ENCODE data around the gene SHC2. TPM values are rescaled to one million over a fixed set of nuclear protein-coding genes. Genes with fewer than 3 reads are reported as not detected.

The SHC2 gene
- total RNA-seq, 1 experiment from 2014 or later = 16.6 TPM

- no CpG with 5 or more reads among the region's 15 CpGs for WGBS (ENCODE audit: extremely low coverage, insufficient read length, low lambda C conversion rate)
- H3K23ac ChIP-seq (ENCODE audit: insufficient read length, low read depth, low read length) = no peak overlapping the region
- no peak overlapping the region for H2BK20ac ChIP-seq (ENCODE audit: low read depth, low read length, poor library complexity, severe bottlenecking)
- H3T11ph ChIP-seq (ENCODE audit: low read length) = no peak overlapping the region
- Mint-ChIP-seq H3K27ac (no peak overlapping the region), H3K4me3 (no peak overlapping the region), H3K9me3 (no peaks in the 10 kb centered on the region), H3K27me3 (ENCODE audit: low read depth) (peaks cover 20% of the 10 kb centered on the region), H3K36me3 (ENCODE audit: insufficient read depth in 1 of 3, low read depth in 3 of 3) (no peaks in the 10 kb centered on the region), H3K4me1 (peaks cover 21 to 29% of the 10 kb centered on the region in 2 experiments)
- no peak for TF ChIP-seq CTCF (conservative IDR thresholded peaks at IDR 0.05)
- no peak overlapping the region for H2AFZ ChIP-seq (ENCODE audit: low read length)
- H4K91ac ChIP-seq (ENCODE audit: insufficient read length, low read depth, low read length) = no peak overlapping the region
- DNase-seq = no peak
- peaks cover 5% of the 10 kb centered on the region for H3K23me2 ChIP-seq (ENCODE audit: insufficient read length, low read depth, low read length, poor library complexity, severe bottlenecking)
- no peak overlapping the region for H3K14ac ChIP-seq (ENCODE audit: insufficient read depth, low read length)
- no peak overlapping the region for H2BK15ac ChIP-seq (ENCODE audit: low read depth, low read length)
- H3K79me1 ChIP-seq (ENCODE audit: insufficient read depth, low read depth, low read length, poor library complexity, severe bottlenecking) = no peaks in the 10 kb centered on the region
- no peak overlapping the region for H3K9ac ChIP-seq (ENCODE audit: extremely low read depth, insufficient read length, low read length)
- no peaks in the 10 kb centered on the region for H3K79me2 ChIP-seq (ENCODE audit: insufficient read depth, low read length)
- no peaks in the 10 kb centered on the region for H4K20me1 ChIP-seq (ENCODE audit: control insufficient read depth, insufficient read depth, insufficient read length)
- no peaks in the 10 kb centered on the region; the same call in 1 of the 2 replicates for H3K27me3 ChIP-seq (ENCODE audit: insufficient read depth, low read length)
- H3K27ac ChIP-seq (ENCODE audit: insufficient read length, low read depth, low read length) = no peak overlapping the region
- H3K56ac ChIP-seq (ENCODE audit: insufficient read length, low read depth, low read length) = no peak overlapping the region
- no peak overlapping the region for H4K8ac ChIP-seq (replicated peaks; ENCODE audit: insufficient read length, low read depth, low read length)
- H3K4me1 ChIP-seq (ENCODE audit: insufficient read depth, low read length) = no peaks in the 10 kb centered on the region; the same call in 1 of the 2 replicates
- H2AK5ac ChIP-seq (ENCODE audit: insufficient read length, low read length) = no peak overlapping the region
- H2BK5ac ChIP-seq (ENCODE audit: insufficient read length, low read length) = no peak overlapping the region
- no peak overlapping the region for H2BK12ac ChIP-seq (ENCODE audit: insufficient read length, low read depth, low read length)
- H3K4me2 ChIP-seq (ENCODE audit: insufficient read depth, insufficient read length, low read length) = no peak overlapping the region
- H3K18ac ChIP-seq (ENCODE audit: insufficient read length, low read depth, low read length) = no peak overlapping the region
- H4K5ac ChIP-seq (ENCODE audit: insufficient read length, low read depth, low read length) = no peak overlapping the region
- H3K9me3 ChIP-seq (ENCODE audit: control insufficient read depth, low read depth, low read length) = no peaks in the 10 kb centered on the region
- no peak overlapping the region for H3K4ac ChIP-seq (ENCODE audit: low read depth, low read length)
- H2BK120ac ChIP-seq (ENCODE audit: low read depth, low read length, poor library complexity, severe bottlenecking) = no peak overlapping the region
Observed at GRCh38 chr19:413756-414420, 46.9 kb downstream of the SHC2 start.
